ENCODE measurements around the gene GATA2.

Gene GATA2

GRCh38 chr3:128501431-128501830, 8.4 kb upstream of the GATA2 start:
- no peak for DNase-seq

DNA sequence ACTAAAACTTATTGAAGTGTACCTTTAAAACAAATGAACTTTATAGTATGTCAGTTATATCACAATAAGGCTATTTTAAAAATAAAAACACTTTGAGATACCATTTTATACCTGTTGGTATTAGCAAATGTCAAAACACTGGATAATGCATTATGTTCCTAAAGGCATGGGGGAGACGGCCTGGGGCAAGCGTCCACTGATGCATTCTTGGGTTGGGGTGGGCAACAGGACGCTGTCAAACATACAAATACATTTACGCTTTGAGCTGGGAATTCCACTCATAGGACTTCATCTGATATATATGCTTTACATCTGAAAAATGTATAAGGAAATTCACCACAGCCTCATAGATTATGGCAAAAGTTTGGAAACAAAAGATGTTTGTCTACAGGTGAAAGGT, 7.6 kb upstream of the GATA2 start:
- DNase-seq, result no peak

DNA sequence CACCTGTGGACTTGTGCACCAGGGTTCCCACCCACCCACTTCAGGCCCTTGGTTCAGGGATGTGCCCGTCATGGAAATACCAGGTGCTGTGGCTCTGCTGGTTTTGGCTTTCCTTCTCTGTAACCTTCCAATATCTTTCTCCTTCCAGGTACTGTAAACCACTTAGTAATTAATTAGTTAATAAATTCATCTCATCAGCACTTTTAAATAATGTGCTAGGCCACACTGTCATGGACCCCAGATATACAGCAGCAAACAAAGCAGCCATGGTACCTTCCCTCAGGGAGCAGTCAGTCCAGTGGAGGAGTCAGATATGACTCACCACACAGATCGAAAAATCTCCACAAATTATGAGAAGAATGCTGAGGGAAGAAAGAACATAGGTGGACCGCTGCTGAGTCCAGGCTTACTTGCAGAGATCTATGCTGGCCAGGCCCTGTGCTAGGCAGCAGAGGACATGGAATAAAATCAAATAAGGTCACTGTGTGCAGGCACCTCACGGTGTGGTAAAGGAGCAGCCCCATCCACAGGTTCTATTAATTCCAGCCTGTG, 6.8 kb upstream of the GATA2 start:
- no peak for DNase-seq

DNA sequence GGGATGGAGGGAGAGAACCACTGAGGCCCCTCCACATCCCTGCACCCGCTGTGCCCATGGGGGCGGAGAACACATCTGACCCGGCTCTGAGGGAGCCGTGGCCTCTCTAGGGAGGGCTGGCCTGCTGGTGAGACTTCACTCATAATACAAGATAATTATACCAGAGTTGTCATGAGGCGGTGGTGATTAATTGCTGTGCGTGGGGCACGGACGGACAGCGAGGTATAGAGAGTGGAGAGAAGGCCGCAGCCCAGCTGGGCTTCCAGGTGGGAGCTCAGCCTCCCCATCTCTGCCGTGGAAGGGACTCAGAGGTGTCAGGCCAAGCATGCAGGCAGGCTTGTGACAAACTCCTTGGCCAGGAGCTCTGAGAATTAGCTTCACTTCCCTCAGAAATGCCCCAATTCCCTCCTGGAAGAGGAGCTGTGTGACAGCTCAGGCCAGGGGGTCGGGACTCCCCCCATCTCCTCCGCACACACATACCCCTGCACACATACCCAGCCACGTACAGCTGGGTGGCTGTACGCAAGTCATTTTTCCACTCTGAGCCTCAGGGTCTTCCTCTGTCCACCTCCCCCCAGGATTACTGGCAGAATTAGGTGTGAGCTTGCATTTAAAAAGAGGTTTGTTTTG, 6.0 kb upstream of the GATA2 start:
- no peak for DNase-seq

GRCh38 chr3:128498127-128498626, 5.2 kb upstream of the GATA2 start:
- DNase-seq, result no peak

GRCh38 chr3:128497305-128498126, 4.5 kb upstream of the GATA2 start:
- peak; percentile 67 to 72 for DNase-seq

DNA sequence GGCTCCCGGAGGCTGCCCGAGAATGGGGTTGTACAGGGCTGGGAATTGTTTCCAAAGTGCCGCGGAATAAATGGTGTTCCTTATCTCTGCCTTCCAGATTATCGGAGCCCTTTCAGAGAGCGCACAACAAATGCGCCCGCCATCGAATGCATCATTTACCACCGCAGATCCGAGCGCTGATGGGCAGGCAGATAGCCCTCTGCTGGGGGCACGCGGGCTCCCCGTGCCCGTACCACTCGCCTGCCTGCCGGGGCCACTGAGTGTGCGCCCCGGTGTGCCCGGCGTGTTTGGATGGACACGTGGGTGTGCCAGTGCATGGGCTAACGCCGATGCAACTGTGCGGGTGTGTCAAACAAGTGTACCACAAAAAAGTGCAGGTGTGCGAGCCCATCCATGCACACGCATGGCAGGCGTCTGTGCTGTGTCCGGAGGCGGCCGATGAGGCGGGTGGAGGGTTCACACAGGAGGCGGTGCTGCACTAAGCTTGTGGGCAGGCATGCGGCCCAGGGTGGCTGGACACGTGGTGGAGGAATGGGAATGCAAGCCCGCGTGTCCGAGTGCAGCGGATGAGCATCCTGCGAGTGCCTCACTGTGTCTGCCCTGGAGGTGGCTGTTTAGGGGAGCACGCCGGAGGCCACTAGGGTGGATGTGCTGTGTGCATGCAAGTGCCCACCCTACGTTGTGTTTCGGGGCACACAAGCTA, 3.8 kb upstream of the GATA2 start:
- DNase-seq, result no peak

GRCh38 chr3:128496019-128496601, 3.1 kb upstream of the GATA2 start:
- no peak for DNase-seq

DNA sequence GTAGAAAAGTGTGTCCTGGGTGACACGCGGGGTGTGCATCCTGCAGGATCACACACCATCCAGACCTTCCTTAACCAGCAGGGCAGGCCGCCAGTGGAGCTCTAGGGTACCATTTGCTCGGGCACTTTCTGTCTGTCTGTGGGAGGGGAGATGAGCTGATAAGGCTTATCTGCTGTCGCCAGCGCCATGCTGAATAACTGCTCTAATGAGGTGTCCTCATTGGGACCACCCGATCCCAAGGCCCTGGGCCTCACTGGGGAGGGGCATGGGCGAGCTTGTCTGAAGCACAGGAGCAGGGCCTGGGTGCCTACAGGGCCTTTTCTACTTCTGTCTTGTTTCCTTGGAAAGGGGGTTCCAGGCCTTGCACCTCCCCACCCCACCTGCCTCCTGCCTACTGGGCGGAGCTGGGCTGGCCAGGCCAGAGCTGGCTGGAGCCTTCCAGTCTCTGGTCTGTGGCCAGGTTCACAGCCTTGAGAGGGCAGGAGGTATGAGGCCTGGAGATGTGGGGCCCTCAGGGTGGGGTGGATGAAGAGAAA, 2.5 kb upstream of the GATA2 start:
- no peak for DNase-seq

DNA sequence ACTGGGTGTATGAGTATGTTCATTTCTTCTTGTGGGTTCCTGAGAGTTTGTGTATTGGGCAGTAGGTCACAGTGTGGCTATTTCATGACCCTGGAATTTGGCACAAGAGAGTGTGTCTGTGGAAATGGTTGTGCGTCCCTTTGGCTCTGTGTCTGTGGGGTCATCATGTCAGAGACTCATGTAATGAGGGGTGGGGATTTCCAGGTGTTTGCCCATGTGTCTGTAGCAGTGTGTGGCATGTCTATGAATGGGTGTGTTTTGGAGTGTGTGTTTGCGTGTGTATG, 1.3 kb upstream of the GATA2 start:
- no peak for DNase-seq

DNA sequence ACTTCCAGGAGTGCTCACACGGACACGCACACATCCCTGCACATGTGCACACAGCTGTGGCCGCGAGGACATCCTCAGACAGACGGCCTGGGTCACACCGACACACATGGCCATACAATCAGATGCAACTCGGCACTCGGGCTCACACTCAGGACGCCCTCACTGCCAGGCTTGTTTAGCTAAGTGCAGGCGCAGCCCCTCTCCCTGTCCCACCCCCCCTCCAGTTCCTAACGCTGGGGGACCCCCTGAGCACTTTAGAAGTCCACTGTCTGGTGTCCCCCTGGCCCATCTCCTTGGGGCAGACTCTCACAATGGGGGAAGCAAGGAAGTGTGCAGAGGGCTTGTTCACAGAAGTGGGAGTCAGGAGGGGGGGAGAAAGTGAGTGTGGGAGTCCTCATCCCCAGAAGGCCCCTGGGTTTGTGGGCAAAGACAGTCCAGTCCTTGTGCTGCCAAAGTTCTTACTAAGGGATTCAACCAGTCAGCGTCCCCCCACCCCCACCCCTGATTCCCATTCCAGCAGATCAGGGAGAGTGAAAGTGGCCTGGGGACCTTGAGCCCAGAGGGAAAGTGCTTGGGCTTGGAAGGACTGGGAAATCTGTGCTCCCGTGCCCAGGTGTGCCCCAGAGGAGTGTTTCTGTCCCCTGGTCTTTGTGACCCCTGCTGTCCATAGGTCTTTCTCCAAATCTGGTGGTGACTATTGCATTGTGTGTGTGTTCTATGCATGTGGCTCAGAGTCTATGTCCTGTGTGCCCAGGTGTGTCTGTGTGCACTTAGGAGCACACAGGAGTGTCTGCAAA, 767 bp upstream of the GATA2 start:
- no peak for DNase-seq

DNA sequence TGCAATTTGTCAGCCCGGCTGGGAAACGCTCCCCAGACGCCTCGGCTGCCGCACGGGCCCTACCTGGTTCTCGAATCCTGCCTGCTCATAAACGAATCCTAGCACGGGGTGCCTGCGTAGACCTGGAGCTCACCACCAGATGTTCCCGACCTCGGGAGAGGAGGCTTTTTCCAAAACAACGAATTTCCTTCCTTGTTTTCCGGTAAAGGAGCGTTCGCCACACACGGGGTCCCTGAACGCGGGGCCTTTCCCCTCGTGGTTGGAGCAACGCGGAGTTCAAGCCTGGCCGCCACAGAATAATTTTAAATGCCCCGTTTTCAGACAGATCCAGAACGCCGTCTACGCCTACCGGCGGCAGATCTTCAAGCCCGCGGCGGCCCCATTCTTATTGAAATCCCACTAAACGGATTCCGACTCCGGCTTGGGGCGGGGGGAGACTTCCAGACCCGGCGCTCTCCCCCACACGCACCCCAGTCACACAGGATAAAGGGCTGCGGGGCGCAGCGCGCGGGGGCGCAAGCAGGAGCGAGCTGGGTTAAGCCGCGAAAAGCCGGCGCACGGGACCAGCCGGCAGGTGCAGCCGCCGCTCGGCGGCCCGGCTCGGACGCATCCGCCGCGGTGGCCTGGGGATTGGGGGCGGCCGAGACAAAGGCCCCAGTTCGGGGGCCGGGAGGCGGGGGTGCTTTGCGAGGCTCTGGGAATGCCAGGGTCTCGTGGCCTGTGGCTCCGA, 895 bp downstream of the GATA2 start:
- no peak for DNase-seq

GRCh38 chr3:128491691-128491940, 1.4 kb downstream of the GATA2 start:
- DNase-seq, result no peak

GRCh38 chr3:128490915-128491690, 1.9 kb downstream of the GATA2 start:
- no peak for DNase-seq

DNA sequence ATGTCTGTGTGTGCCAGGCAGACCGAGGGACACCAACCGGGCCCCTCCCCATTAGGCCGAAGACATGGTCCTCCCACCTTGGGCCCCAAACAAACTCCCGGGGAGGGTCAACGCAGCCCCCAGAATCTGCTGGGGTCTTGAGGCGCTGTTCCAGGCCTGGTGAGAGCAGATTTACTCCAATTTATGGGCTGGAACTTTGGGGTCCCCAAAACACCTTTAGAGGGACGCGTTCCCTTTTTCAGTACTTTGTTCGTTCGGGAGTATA, 2.4 kb downstream of the GATA2 start:
- no peak for DNase-seq

DNA sequence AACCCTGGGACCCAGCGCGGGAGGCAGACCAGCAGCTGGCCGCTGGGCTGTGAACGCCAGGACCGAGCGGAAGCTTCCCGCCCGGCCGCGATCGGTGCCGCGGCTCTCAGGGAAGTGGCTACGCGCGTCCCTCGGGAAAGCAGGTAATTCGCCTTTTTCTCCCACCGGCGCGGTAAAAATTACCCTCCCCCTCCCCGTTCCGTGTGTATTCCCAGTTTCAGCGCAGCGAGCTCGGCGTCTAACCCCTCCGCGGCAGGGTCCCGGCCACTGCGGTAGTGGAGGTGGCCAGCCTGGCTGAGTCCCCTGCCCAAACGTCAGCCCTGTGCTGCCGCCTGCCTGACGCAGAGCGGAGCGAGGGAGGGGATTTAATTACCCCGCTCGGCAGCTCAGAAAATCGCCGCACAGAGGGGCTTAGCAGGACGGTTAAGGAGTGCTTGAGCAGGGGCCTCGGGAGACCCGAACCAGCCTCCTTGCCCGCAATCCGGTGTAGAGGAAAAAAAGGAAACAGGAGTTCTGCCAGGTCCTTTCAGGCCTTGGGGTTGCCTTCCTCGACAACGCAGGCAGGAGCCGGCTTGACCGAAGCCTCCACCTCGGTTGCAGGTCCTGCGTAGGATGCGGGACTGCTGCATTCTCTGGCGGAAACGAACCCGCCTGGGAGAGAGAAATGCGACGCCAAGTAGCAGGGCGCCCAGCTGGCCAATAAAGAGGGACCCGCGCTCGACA, 2.9 kb downstream of the GATA2 start:
- DNase-seq, result no peak

DNA sequence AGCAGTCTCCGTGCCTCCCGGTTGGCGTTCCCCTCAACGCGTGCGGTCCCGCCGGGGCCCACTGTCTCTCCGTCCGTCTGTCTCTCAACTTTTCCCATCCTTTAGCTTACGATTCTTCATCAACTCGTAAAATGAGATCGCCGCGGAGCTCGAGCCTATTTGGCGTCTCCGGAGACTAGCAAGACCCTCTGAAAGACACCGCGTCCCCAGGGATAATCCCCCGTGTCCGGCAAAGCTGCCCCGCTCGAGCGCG, 3.4 kb downstream of the GATA2 start:
- DNase-seq, result no peak

- DNase-seq, result peak in 1 of 2 experiments; percentile 39
Measured at GRCh38 chr3:128488991-128489673, 3.9 kb downstream of the GATA2 start.

- DNase-seq, result no peak
Measured at GRCh38 chr3:128488636-128488990, 4.4 kb downstream of the GATA2 start.
